Measurements from ENCODE around the gene ZNHIT1.

The ZNHIT1 gene

DNA sequence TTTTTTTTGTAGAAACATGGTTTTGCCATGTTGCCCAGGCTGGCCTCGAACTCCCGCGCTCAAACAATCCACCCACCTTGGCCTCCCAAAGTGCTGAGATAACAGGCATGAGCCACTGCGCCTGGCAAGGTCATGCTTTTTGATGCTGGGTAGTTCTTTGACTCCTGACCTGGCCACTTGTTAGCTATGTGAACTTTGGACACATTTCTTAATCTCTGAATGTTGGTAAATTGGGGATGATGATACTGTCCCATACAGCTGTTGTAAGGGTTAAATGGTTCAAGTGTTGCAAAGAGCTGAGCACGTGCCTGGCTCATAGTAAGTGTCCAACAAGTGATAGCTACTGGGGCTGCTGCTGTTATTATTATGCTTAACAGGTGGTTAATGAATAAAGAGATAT lies 2.3 kb downstream of the ZNHIT1 start:
- DNase-seq, result no peak

DNA sequence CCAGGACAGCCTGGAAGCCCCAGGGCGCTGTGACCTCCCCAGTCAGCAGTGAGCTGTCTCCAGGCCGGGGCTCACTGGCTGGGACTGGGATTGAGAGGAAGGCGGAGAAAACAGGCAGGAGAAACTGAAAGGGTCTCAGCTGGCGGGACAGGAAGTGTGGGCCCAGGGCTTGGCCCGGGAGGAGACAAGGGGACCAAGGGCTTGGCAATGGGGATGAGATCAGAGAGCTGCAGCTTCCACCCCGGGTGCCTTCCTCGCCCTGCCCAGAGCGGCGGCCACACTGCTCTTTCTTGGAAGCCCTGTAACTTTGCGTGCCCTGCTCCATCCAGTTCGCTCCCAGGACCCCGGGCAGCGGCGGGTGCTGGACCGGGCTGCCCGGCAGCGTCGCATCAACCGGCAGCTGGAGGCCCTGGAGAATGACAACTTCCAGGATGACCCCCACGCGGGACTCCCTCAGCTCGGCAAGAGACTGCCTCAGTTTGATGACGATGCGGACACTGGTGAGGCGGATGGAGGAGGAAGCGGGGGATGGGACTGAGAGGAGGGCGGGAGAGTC lies 4.4 kb downstream of the ZNHIT1 start:
- DNase-seq, result no peak

DNA sequence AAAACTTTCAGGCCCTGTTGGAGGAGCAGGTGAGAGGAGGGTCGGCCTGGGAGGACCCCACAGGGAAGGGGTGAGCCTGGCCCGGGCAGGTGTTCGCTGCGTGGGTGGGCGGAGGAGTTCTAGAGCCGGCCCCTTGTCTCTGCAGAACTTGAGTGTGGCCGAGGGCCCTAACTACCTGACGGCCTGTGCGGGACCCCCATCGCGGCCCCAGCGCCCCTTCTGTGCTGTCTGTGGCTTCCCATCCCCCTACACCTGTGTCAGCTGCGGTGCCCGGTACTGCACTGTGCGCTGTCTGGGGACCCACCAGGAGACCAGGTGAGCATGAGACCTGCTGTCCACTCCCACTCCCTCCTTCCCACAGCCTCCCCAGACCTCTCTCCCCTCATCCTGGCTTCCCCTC lies 5.6 kb downstream of the ZNHIT1 start:
- DNase-seq, result no peak

DNA sequence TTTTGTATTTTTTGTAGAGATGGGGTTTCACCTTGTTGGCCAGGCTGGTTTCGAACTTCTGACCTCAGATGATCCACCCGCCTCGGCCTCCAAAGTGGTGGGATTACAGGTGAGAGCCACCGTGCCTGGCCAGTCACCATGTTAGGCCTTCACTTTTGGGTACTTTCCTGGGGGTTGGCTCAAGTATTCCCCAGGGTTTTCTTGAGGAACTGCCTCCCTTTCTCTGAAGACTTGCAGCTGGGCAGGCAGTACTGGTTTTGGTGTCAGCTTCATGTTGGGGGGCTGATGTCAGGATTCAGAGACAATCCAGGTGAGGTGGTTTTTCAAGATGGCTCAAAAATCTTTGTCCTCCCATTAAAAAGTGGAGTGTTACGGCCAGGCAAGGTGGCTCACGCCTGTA lies 7.7 kb downstream of the ZNHIT1 start:
- no peak for DNase-seq

DNA sequence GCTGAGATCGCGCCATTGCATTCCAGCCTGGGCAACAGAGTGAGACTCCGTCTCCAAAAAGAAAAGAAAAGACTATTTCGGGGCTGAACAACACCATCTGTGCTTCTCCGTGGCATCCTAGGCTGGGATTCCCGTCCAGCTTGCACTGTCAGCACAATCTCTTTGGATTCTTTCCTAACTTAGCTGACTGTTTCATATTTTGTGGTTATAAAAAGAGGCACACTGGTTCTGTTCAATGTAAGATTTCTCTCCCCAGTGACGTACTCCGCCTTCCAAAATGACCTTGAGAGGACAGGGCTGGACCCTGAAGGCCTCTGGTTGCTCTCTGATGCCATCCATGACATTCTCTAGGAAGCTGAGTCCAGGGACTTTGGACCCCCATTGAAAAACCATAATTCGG lies 8.8 kb downstream of the ZNHIT1 start:
- no peak for DNase-seq

DNA sequence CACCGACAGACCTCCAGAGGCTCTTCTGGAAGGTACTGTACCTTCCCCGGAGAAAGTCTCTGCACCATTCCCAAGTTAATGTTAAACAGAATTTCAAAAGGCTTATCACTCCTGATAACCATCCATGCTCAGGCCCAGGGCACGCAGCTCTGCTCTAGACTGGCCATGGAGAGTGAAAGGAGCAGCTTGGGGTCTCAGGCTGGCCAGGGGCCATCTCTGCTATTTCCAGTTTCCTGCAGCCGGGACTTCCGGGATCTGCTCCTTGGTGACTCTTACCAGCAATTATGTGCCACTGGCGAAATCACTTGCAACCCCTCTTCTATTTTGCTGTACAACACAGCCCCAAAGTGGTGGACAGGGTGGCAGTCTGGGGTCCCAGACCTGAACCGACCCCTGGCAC lies 13.7 kb downstream of the ZNHIT1 start:
- no peak for DNase-seq

DNA sequence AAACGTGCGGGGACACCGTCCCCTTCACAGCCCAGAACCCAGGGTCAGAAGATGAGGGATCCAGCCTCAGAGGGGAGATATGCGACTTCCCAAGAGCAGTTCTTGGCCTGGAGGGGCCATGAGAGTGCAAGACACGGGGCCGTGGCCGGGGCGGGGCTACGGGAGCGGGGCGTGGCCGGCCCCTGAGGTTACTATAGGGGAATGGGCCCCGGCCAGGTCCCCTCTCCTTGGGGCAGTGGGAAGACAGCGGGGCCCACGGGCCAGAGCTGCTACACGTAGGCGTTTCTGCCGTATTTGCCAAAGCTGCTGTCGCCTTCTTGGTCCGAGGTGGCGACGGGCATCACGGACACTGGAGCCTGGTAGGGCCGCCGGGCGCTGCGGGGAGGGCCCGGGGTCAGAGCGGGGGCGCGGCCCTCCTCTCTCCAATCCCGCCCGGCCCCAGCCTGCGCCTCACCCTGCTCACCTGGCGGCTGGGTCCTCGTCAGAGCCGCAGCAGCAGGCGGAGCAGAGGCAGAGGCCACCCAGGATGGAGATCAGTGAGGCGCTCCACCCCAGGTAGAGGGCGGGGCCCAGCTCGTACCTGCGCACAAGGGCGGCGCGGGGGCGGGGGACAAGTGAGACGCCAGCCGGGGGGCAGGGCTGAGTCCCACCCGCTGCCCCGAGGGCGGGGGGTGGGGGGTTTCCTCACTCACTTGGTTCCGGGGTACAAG lies 14.3 kb downstream of the ZNHIT1 start:
- no peak for DNase-seq

DNA sequence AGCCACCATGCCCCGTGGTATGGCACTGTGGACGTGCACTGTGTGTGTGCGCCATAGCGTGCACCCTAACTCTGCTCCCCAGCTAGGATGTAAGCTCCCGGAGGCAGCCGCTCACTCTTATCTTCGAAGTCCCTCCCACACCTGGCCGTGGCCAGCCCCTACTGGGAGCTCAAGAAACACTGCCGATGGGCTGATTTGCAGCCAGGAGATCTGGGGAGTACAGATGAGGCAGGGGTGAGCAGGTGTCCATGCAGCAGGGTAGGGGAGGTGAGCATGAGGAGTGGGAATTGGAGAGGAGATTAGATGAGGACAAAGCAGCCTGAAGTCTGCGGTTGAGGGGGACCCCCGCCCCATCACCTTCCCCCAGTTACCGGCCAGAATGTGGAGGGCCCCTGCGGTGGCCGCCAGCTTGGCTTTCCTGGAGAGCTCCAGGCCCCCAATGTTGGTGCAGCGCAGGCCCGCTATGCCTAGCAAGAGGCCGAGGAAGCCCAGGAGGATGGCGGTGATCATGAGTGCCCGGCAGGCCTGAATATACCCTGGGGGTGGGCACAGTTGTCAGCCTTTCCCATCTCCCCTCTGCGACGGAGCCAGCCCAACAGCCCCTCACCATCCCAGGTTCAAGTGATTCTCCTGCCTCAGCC lies 16.1 kb downstream of the ZNHIT1 start:
- no peak for DNase-seq

DNA sequence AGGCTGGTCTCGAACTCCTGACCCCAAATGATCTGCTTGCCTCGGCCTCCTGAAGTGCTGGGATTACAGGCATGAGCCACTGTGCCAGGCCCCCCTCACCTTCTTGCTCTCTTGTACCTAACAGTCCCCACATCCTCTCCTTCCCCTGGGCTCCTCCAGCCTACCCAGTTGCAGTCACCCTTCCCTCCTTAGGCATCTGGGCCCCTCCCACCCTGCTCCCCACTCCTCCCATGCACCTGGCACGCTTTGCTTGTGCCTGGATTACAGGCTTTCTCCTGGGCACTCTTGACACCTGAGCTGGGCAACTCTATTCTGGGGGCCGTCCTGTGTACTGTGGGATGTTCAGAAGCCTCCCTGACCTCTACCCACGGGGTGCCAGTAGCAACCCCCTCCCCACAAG lies 16.7 kb downstream of the ZNHIT1 start:
- DNase-seq, result no peak

DNA sequence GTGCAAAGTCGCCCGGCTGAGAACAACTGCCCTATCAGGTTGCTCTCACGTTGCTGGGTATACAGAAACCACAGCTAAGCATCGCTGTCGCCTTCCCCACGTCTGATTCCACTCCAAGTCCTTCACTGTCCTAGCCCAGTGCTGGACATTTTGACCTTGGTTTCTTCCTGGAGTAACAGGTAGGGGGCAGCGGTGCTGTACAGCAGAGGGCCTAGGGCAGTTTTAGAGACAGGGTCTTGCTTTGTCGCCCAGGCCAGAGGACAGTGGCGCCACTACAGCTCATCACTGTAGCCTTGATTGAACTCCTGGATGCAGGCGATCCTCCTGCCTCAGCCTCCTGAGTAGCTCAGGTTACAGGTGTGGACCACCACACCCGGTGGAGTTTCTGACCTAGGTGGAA lies 17.1 kb downstream of the ZNHIT1 start:
- DNase-seq, result no peak

DNA sequence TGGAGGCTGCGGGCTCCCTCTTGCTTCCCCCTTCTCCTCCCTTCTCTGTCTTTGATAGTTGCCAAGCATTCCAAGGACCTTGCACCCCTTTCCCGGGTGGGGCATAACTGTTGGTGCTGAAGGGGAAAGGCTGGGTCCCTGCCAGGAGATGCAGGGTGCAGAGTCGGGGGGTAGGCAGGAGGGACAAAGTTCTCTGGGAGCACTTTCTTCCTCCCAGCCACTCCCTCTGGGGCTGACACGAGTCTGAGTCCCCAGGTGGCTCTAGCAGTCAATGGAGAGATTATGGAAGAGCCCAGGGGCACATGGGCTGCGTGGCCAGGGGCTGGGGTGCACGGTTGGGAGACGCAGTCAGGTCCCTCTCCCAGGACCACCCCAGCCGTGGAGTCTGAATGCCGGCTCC lies 17.6 kb downstream of the ZNHIT1 start:
- DNase-seq, result no peak

DNA sequence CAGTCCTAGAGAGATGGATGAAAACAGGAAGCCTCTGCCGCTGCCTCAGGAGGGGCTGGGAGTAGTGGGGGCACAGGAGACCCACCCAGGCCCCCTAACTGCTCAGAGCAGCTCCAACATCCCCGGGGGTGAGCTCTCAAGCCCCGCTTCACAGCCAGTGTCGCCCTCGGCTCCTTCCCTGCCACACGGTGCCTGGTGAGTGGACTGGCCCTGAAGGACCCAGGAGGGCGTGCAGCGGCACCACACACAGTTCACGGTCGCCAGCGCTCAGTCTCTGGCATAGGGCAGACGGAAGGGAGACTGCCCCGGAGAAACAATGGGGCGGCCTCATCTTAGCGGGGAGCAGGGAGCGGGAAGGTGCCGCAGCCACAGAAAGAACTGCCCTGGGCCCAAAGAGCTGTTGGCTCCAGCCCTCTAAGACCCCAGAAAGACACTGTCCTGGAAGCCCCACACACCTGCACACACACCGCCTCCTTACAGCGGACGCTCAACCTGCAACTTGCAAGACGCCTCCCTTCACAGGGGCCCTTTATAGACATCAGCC lies 18.4 kb downstream of the ZNHIT1 start:
- DNase-seq, result no peak

DNA sequence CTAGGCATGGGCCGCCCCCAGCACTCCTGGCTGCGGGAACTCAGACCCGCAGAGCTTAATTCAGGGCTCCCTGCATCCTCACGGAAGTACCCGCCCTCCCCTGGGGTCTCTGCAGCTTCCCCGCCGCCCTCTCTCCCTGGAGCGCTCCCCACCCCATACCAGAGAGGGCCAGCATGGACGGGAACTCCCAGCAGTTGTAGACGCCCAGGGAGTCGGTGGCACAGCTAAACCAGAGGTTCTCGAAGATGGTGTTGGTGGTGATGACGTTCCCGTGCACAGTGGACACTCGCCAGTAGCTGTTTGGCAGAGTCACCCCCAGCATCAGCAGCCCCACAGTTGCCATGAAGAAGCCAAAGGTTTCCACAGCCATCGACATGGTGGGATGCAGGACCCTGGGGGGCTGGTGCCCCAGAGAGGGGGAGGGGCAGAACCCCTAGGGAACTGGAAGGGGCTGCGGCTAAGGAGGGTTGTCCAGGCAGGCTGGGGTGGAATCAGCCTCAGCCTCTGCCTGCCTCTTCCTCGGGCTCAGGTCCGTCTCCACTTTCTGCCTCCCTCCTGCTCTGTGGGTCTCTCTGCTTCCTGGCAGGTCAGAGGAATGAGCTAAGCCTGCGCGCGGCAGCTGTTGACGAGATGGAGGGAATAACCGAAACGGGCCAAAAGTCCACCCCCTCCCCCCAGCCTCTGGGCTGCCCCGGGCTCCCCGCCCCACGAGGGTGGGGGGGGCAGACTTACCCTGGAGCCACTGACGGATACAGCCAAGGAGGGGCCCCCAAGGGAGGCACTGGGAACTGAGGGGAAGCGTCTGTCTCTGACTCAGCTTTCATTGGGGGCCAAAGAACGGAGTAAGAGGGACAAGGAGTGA lies 19.5 kb downstream of the ZNHIT1 start, which contains the start of gene CLDN15:
CLDN15 (minus strand) TSS at position 597 of the 862 bp plus-strand sequence; CDS start at position 376, 221 bp downstream.
- no peak for DNase-seq

DNA sequence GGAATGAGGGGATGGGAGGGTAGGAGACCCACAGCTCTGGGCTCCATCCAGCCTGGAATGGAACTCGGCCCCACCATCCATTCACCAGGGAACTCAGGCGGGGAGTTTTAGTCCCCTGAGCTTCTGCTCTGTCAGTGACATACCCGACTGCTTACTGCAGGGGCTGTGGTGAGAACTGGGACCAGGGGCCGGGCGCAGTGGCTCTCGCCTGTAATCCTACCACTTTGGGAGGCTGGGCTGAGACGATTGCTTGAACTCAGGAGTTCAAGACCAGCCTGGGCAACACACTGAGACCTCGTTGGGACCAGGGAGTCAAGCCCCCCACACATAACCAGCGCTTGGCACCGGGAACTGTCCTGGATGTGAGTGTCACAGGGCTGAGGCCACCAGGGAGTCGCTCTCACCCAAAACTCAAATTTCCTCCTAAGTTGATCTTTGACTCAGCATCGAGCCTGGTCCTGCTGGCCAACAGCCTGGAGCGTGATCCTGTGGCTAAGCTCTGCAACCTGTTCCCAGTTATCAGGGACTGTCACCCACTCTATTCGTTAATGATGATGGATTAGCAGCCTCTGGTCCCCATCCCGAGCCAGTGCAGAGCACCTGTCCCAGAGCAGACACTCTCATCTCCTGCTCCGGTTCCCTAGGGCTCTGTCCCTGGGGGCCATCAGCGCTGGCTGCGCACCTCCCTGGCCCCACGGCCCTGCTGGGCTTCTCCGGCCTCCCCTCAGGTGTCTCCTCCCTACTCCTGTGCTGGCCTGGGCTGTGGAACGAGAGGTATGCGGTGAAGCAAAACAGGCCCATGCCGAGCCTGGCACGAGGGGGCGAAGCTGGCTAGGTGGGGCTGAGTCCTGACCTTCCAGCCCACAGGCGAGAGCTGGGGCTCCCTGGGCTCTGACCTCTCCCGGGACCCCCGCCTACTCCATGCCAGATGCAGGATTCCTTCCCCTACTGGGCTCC lies 20.5 kb downstream of the ZNHIT1 start:
- no peak for DNase-seq

DNA sequence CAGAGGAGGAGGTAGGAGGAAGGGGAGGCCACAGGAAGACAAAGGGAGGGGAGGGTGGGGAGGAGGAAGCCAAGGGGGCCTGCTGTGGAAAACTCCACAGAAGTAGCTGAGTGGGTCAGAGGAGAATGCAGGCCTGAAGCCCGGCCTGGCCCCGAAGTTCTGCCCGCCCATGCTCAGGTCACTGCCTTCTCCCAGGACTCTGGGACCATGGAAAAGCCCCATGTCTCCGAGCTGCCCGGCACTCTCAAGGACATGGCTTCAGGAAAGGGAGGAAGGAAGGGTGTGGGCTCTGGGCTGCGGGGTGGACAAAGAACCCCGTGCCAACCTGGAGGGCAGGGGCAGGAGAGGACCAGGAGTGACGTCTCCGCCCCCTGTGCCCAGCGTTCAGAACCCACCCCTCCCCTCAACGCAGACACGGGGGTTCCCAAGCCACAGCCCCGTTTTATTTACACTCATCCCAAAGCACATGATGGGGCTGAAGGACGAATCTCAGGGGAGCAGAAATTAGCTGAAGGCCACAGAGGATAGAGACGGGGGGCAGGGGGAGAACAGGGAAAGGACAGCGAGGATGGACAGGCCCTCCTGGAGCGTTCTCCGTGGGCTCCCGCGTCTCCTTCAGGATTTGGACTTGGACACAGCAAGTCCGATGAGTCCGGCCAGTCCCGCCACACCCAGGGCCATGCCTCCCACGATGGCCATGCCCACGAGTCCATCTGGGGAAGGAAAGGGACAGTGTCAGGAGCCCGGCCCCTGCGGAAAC lies 21.4 kb downstream of the ZNHIT1 start:
- no peak for DNase-seq

DNA sequence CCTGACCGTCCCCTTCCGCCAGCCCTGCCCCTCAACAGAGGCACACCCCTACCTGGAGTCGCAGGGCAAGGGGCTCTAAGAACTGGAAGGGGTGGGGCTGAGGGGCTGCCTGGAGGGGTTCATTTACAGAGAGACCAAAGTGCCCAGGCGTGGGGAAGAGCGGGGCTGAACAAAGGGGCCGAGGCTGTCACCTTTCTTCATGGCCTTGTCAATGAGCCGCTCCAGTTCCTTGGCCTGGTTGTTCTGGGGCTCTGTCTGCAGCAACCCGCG lies 21.9 kb downstream of the ZNHIT1 start:
- DNase-seq, result no peak

DNA sequence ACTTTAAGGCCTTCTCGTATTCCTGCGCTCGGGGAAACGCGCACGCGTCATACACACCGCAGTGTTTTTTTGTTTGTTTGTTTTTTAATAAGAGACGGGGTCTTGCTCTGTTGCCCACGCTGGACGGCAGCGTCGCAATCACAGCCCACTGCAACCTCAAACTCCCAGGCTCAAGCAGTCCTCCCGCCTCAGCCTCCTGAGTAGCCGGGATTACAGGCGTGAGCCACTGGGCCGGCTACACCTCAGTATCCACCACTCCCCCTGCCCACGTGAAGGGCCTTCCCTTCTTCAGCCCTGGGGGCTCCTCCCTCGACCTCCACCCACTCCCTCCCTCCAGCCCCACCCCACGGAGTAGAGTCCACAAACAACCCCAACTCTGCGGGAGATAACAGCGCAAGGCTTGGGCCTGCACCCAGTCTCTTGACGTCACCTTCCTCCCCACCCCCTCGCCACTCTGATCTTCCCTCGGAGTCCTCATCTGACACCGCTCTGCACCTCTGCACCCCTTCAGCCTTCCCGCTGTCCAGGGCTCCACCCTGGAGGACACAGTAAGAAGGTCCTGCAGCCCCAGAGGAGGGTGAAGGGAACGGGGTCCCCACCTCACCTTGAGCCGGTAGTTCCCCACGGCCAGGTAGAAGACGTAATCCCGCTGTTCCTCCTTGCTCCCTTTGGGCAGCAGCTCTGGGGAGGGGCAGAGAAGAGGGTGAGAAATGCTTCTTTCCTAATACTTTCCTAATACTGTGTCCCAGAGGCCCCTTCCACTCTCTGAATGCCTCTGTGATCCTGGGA lies 22.5 kb downstream of the ZNHIT1 start:
- no peak for DNase-seq

DNA sequence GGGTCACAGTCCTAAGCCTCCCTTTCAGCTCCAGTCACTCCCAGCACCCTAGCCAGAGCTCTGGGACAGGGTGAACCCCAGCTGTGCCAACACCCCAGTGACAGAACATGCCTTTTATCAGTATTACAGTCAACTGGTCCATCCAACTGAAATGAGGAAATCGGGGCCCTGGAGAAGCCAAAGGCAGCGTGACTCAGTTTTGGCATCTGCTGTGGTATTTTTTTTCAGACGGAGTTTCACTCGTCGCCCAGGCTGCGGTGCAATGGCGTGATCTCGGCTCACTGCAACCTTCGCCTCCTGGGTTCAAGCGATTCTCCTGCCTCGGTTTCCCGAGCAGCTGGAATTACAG lies 23.0 kb downstream of the ZNHIT1 start:
- DNase-seq, result no peak

DNA sequence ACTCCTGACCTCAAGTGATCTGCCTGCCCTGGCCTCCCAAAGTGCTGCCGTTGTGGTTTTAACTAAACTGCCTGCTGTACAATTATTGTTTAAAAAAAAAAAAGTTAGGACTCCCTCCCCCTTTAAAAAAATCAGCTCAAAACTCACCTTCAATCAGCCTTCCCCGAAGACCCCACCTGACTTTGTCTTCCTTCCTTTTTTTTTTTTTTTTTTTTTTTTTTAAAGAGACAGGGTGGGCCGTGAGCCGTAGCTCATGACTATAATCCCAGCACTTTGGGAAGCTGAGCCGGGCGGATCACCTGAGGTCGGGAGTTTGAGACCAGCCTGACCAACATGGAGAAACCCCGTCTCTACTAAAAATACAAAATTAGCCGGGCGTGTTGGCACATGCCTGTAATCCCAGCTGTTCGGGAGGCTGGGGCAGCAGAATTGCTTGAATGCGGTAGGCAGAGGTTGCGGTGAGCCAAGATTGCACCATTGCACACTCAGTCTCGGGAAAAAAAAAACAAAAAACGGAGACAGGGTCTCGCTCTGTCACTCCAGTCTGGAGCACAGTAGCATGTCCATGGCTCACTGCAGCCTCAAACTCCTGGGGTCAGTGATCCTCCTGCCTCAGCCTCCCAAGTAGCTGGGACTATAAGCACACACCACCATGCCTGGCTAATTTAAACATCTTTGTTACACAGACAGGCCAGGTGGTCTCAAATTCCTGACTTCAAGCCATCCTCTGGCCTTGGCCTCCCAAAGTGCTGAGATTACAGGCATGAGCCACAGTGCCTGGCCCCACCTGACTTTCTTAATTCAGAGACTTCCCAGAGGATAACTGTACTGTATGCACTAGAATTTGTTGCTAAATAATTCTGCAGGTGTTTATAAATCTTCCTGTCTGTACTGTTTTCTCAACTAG lies 23.7 kb downstream of the ZNHIT1 start:
- DNase-seq, result no peak
